CD8-positive, alpha-beta memory T cell (primary cell): ENCODE measurements around the gene WNT10A. TPM values are rescaled to one million over a fixed set of nuclear protein-coding genes. Genes with fewer than 3 reads are reported as not detected.

Experiments used
- CTCF ChIA-PET: fragments of 350-600 bp; sonication (Branson Sonifier 250); formaldehyde crosslinking; loops from one replicate; lab custom pipeline; 2021; ENCODE audit warnings: antibody characterized with exemption; lab: Charles Lee
- POLR2A ChIA-PET: fragments of 350-600 bp; sonication (Branson Sonifier 250); formaldehyde crosslinking; loops from one replicate; lab custom pipeline; 2021; ENCODE audit warnings: antibody characterized with exemption; lab: Charles Lee
- DNase-seq, 5 donors: peaks; one replicate each; pipeline versions ENCODE4 v3.0.0 to v3.0.0-alpha.2; 2020 to 2022; ENCODE audit warnings: mixed read lengths in 1 of 5
- H3K27ac ChIP-seq: one replicate; pipeline ENCODE4 v1.7.0; 2013; ENCODE audit warnings: low read depth, mild to moderate bottlenecking, low read length, moderate library complexity
- H3K27me3 ChIP-seq: 2 replicates; pipeline ENCODE4 v1.7.0; 2013; ENCODE audit warnings: low read length, mild to moderate bottlenecking; ENCODE audit not compliant: insufficient read depth, poor library complexity, severe bottlenecking
- H3K36me3 ChIP-seq: 2 replicates; pipeline ENCODE4 v1.7.0; 2013; ENCODE audit warnings: mild to moderate bottlenecking, low read length, moderate library complexity; ENCODE audit not compliant: insufficient read depth
- H3K4me1 ChIP-seq: 2 replicates; pipeline ENCODE4 v1.7.0; 2013; ENCODE audit warnings: mild to moderate bottlenecking, low read length, moderate library complexity; ENCODE audit not compliant: insufficient read depth
- H3K4me3 ChIP-seq: 2 replicates; pipeline ENCODE4 v1.7.0; 2013; ENCODE audit warnings: mild to moderate bottlenecking, low read length
- H3K9me3 ChIP-seq: 2 replicates; pipeline ENCODE4 v1.7.0; 2013; ENCODE audit warnings: mild to moderate bottlenecking, low read length
- H3K27ac Mint-ChIP-seq, 8 donors: one replicate each; pipeline ENCODE4 v1.8.0; 2020 to 2021; ENCODE audit warnings: mixed read lengths in 8 of 8, mild to moderate bottlenecking in 6 of 8, inconsistent platforms in 3 of 8, moderate library complexity in 3 of 8
- H3K27me3 Mint-ChIP-seq, 2 donors: one replicate each; pipeline ENCODE4 v1.8.0; 2020 to 2021; ENCODE audit warnings: mixed read lengths in 2 of 2, mild to moderate bottlenecking in 1 of 2, moderate library complexity in 1 of 2
- H3K36me3 Mint-ChIP-seq, 3 donors: one replicate each; pipeline ENCODE4 v1.8.0; 2020 to 2021; ENCODE audit warnings: mixed read lengths in 3 of 3, inconsistent platforms in 1 of 3, mild to moderate bottlenecking in 1 of 3
- H3K4me1 Mint-ChIP-seq, 3 donors: one replicate each; pipeline ENCODE4 v1.8.0; 2020 to 2021; ENCODE audit warnings: mixed read lengths in 3 of 3, inconsistent platforms in 1 of 3, mild to moderate bottlenecking in 1 of 3
- H3K4me3 Mint-ChIP-seq, 7 donors: one replicate each; pipeline ENCODE4 v1.8.0; 2020 to 2021; ENCODE audit warnings: mixed read lengths in 7 of 7, mild to moderate bottlenecking in 6 of 7, moderate library complexity in 4 of 7, inconsistent platforms in 2 of 7
- H3K9me3 Mint-ChIP-seq, 5 donors: one replicate each; pipeline ENCODE4 v1.8.0; 2020 to 2022; ENCODE audit warnings: mixed read lengths in 5 of 5, mild to moderate bottlenecking in 3 of 5, moderate library complexity in 2 of 5, inconsistent platforms in 1 of 5
- polyA plus RNA-seq: library from polyadenylated mRNA; unstranded; fragments of 300-500 nt; fragmentation: Illumina TruSeq; gene quantifications from one replicate; pipeline ENCODE4 v1.2.3, GENCODE V29; 2021
- total RNA-seq, 2 experiments: library from RNA; stranded (reverse); gene quantifications; one replicate each; pipeline ENCODE4 v1.2.3, GENCODE V29; 2021

WNT10A gene
- total and polyA plus RNA-seq, 3 experiments from 2014 or later = 1.0 to 1.5 (median 1.1) TPM

DNA sequence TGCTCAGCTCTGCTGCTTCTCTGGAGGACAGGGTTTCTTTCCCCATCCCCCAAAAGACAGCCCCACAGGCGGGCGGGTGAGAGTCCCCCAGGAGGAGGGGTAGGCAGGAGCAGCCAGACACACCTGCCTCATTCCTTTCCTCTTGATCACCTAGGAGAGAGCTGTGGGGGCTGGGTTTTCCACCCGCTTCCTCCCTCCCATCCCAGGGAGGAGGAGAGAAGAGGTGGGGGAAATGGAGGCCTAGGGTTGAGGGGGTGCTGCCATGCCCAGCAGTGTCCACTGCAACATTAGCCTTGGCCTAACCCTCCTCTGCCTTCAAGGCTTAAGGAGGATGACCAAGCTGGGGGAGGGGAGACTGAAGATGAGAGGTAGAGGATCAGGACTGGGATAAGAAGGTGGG is 14.7 kb downstream of the WNT10A start:
- ChIA-PET CTCF (interaction anchor here (15.8 kb wide), 1 partner anchor 16 kb away, joined by 1010 read pairs; the partner anchor contains the start of gene WNT10A), POLR2A (interaction anchor here (8.3 kb wide), 1 partner anchor 13 kb away, joined by 130 read pairs; the partner anchor contains the start of gene WNT10A)
- Histone ChIP-seq H3K4me3 (no peak overlapping the region), H3K27me3 (peaks cover 4% of the 10 kb centered on the region), H3K4me1 (peaks cover 67% of the 10 kb centered on the region), H3K9me3 (no peaks in the 10 kb centered on the region), H3K36me3 (no peaks in the 10 kb centered on the region), H3K27ac (no peak overlapping the region)
- H3K9me3 Mint-ChIP-seq = peaks cover 0 to 2% (median 0%) of the 10 kb centered on the region in 5 donors
- H3K36me3 Mint-ChIP-seq = peaks cover 0 to 2% (median 0%) of the 10 kb centered on the region in 3 donors
- H3K27me3 Mint-ChIP-seq = peaks cover under 1 to 21% of the 10 kb centered on the region in 2 donors
- DNase-seq = no peak
- H3K4me3 Mint-ChIP-seq = peak overlapping the region in 5 of 7 donors; percentile 33 to 78 (median 69)
- H3K4me1 Mint-ChIP-seq = peaks cover 52 to 73% (median 69%) of the 10 kb centered on the region in 3 donors
- peak overlapping the region; percentile 54 to 99 (median 98) for H3K27ac Mint-ChIP-seq

DNA sequence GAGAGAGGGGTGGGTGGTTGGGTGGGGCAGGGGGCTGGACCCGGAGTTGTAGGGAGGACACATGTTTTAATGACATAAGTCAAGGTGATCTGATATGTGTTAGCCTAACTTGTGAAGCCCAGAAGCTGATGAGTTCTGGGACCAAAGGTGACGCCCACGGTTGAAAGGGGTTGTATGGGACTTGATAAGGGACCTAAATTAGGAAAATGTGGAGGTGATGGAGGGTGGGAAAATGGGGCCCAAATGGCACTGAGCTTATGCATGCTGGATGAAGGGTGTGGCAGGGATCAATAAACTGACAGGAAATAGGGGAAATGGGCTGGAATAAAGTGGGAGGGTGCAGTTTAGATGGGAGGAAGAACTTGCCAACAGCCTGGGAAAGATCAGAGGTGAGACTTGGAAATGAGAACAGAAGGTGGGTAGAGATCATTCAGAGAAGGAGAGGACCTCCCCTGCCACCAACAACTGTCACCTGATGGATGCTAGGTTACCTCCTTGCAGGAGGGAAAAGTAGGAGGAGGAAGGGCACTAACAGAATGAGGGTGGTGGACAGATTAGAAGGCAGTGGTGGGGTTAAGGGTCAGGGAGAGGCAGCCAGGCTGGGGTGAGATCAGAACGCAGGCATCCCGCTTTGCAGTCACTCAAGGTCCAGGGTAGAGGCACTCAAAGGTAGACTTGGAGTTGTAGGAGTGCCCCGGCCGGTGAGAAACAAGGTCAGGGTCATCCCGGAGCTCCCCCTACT is 15.3 kb downstream of the WNT10A start:
- Histone ChIP-seq H3K36me3 (no peaks in the 10 kb centered on the region), H3K27me3 (peaks cover 4% of the 10 kb centered on the region), H3K27ac (no peak overlapping the region), H3K9me3 (no peaks in the 10 kb centered on the region), H3K4me3 (peak overlapping the region; percentile 58), H3K4me1 (peaks cover 67% of the 10 kb centered on the region)
- POLR2A ChIA-PET = interaction anchor here (0.7 to 8.3 kb wide), 4 partner anchors 9 to 352 kb away, joined by 3 to 130 read pairs (median 28); partner anchors contain the start of gene WNT10A
- CTCF ChIA-PET = interaction anchor here (1.1 to 15.8 kb wide), 7 partner anchors 13 to 236 kb away, joined by 3 to 1010 read pairs (median 28); partner anchors contain the start of genes BCS1L, WNT10A and ZNF142
- no peak for DNase-seq
- Mint-ChIP-seq H3K27me3 (peaks cover 7 to 19% of the 10 kb centered on the region in 2 donors), H3K9me3 (peaks cover 0 to 2% (median 0%) of the 10 kb centered on the region in 5 donors), H3K36me3 (no peaks in the 10 kb centered on the region), H3K4me1 (peaks cover 52 to 72% (median 65%) of the 10 kb centered on the region in 3 donors), H3K4me3 (peak overlapping the region; percentile 33 to 91 (median 78)), H3K27ac (peak overlapping the region; percentile 87 to 99 (median 98))

- peak; percentile 81 to 96 (median 85) for DNase-seq
- Mint-ChIP-seq H3K9me3 (peaks cover 0 to 2% (median 0%) of the 10 kb centered on the region in 5 donors), H3K4me1 (peaks cover 50 to 64% (median 59%) of the 10 kb centered on the region in 3 donors), H3K4me3 (peak overlapping the region; percentile 33 to 91 (median 78)), H3K27ac (peak overlapping the region; percentile 87 to 99 (median 98)), H3K36me3 (no peaks in the 10 kb centered on the region), H3K27me3 (peaks cover 12 to 21% of the 10 kb centered on the region in 2 donors)
- Histone ChIP-seq H3K36me3 (no peaks in the 10 kb centered on the region), H3K27me3 (peaks cover 6% of the 10 kb centered on the region), H3K9me3 (no peaks in the 10 kb centered on the region), H3K4me3 (peak overlapping the region; percentile 58), H3K27ac (peak overlapping the region; percentile 83), H3K4me1 (peaks cover 65% of the 10 kb centered on the region)
- ChIA-PET CTCF (interaction anchor here (1.1 to 15.8 kb wide), 9 partner anchors 13 to 237 kb away, joined by 3 to 1010 read pairs (median 15); partner anchors contain the start of genes BCS1L, TTLL4, WNT10A and ZNF142), POLR2A (interaction anchor here (0.7 to 8.3 kb wide), 5 partner anchors 10 to 351 kb away, joined by 3 to 130 read pairs (median 3); partner anchors contain the start of gene WNT10A)
Observed at GRCh38 chr2:218896501-218897393, 16.1 kb downstream of the WNT10A start.

DNA sequence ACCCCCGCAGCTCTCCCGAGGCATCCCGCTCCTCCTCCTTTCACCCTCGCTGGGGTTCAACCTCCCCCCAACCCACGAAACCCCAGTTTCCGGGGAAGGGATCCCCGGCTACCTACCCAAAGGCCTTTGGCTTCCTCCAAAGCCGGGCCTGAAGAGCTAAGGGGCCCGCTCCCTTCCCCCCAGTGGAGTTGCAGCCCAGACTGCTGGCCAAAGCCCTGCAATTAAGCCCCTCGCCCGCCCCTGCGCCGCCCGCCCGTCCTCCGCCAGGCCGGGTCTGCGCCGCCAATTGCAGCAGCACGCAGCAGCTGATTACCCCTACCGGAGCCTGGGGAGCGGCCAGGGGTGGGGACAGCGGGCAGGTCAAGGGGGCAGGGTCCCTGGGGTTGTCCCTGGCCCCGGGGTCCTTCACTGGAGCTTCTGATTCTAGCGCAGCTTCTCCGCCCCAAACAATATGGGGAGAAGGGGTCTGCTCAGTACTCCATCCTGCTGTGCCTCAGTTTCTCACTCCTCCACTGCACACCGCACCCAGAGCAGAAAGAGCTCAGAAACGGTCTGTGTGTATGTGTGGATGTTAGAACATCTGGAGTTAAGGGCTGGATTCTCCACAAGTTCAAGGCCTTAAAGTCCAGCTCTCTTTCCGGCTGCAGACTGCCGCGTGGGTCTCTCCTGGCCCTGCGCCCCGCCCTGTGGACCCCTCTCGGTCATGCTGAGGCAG is 16.9 kb downstream of the WNT10A start:
- H3K27ac Mint-ChIP-seq = peak overlapping the region; percentile 76 to 99 (median 98)
- POLR2A ChIA-PET = interaction anchor here (0.6 to 8.3 kb wide), 4 partner anchors 16 to 181 kb away, joined by 3 to 130 read pairs (median 28); partner anchors contain the start of gene WNT10A

DNA sequence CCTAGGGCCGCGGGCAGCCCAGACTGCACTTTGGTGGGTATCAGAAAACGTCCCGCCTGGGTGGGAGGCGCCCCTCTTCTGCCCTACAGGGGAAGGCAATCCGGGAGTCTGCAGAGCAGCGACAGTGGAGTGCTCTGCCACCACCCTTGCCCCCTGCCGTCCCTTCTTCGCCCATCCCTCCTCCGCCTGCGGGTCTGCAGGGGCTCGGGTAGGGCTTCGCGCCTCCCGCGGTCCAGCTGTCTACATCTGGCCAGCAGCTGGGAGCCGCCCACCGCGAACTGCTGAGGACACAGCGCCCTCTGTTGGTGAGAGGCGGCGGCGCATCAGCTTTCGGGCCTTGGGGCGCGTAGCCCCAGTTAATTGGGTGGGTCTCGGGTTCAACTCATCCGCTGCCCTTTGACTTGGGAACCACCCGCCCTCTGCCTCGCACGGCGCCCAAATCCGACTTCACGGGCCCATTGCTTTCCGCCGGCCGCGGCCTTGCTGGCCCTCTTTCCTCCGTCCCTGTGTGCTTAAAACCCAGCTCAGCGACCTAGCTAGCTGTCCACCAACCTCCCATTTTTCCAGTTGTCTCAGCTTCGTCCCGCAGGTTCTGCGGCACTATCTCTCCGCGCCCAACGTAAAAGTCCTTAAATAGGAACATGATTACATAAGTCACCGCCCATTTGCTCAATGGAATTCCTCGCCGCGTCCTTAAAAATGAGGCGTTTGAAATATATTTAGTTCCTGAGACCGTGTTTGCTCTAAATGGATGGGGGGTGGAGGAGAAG is 17.6 kb downstream of the WNT10A start:
- Mint-ChIP-seq H3K4me1 (peaks cover 43 to 50% (median 44%) of the 10 kb centered on the region in 3 donors), H3K4me3 (peak overlapping the region; percentile 72 to 92 (median 81)), H3K27me3 (peaks cover 25 to 26% of the 10 kb centered on the region in 2 donors), H3K9me3 (peaks cover 0 to 2% (median 0%) of the 10 kb centered on the region in 5 donors), H3K27ac (peak overlapping the region; percentile 77 to 97 (median 94)), H3K36me3 (no peaks in the 10 kb centered on the region)
- ChIA-PET POLR2A (interaction anchor here (3.2 to 8.3 kb wide), 2 partner anchors 16 to 22 kb away, joined by 54 to 130 read pairs; partner anchors contain the start of gene WNT10A), CTCF (interaction anchor here (1.0 to 15.8 kb wide), 18 partner anchors 11 to 239 kb away, joined by 3 to 1010 read pairs (median 5); partner anchors contain the start of genes BCS1L, CDK5R2, TTLL4 and WNT10A)
- H3K4me1 ChIP-seq = peaks cover 54% of the 10 kb centered on the region
- H3K36me3 ChIP-seq = no peaks in the 10 kb centered on the region
- H3K27me3 ChIP-seq = peaks cover 9% of the 10 kb centered on the region
- no peak overlapping the region for H3K27ac ChIP-seq
- no peaks in the 10 kb centered on the region for H3K9me3 ChIP-seq
- H3K4me3 ChIP-seq = peak overlapping the region; percentile 58
- peak; percentile 69 to 83 (median 74) for DNase-seq

More for the DNA sequence above, 16.9 kb downstream of the WNT10A start:
- Histone ChIP-seq H3K36me3 (no peaks in the 10 kb centered on the region), H3K4me1 (peaks cover 57% of the 10 kb centered on the region), H3K4me3 (peak overlapping the region; percentile 58), H3K27me3 (peaks cover 9% of the 10 kb centered on the region), H3K9me3 (no peaks in the 10 kb centered on the region), H3K27ac (peak overlapping the region; percentile 83)
- Mint-ChIP-seq H3K27me3 (peaks cover 20 to 26% of the 10 kb centered on the region in 2 donors), H3K4me3 (peak overlapping the region; percentile 72 to 92 (median 81)), H3K9me3 (peaks cover 0 to 2% (median 0%) of the 10 kb centered on the region in 5 donors), H3K36me3 (no peaks in the 10 kb centered on the region), H3K4me1 (peaks cover 48 to 56% (median 51%) of the 10 kb centered on the region in 3 donors)
- DNase-seq = no peak
- CTCF ChIA-PET = interaction anchor here (1.0 to 15.8 kb wide), 18 partner anchors 12 to 238 kb away, joined by 3 to 1010 read pairs (median 5); partner anchors contain the start of genes BCS1L, CDK5R2, TTLL4 and WNT10A

GRCh38 chr2:218899147-218899546 is 18.5 kb downstream of the WNT10A start:
- peak overlapping the region in 1 of 7 donors; percentile 4 for H3K4me3 Mint-ChIP-seq
- H3K27ac ChIP-seq = no peak overlapping the region
- no peaks in the 10 kb centered on the region for H3K36me3 Mint-ChIP-seq
- peaks cover 45% of the 10 kb centered on the region for H3K4me1 ChIP-seq
- H3K4me1 Mint-ChIP-seq = peaks cover 35 to 41% (median 35%) of the 10 kb centered on the region in 3 donors
- no peak for DNase-seq
- H3K9me3 ChIP-seq = no peaks in the 10 kb centered on the region
- ChIA-PET POLR2A (interaction anchor here (3.2 kb wide), 1 partner anchor 23 kb away, joined by 54 read pairs; no protein-coding TSS in a partner anchor), CTCF (interaction anchor here (1.2 to 15.8 kb wide), 5 partner anchors 10 to 188 kb away, joined by 3 to 1010 read pairs (median 15); partner anchors contain the start of genes TTLL4 and WNT10A)
- H3K4me3 ChIP-seq = no peak overlapping the region
- peaks cover 11% of the 10 kb centered on the region for H3K27me3 ChIP-seq
- peak overlapping the region in 1 of 8 donors; percentile 87 for H3K27ac Mint-ChIP-seq
- peaks cover 0 to 2% (median 0%) of the 10 kb centered on the region in 5 donors for H3K9me3 Mint-ChIP-seq
- H3K27me3 Mint-ChIP-seq = peaks cover 19 to 29% of the 10 kb centered on the region in 2 donors
- no peaks in the 10 kb centered on the region for H3K36me3 ChIP-seq
